Kidney (tissue), 14 donors: ENCODE results near the gene ARHGAP22. TPM values are rescaled to one million over a fixed set of nuclear protein-coding genes. Genes with fewer than 3 reads are reported as not detected.

Experiments
- DNase-seq, 5 donors: peaks; one replicate each; pipeline ENCODE4 v3.0.0-alpha.2; 2013 to 2020
- FAIRE-seq: peaks from 2 replicates; lab custom pipeline; 2012; peaks lifted over from hg19 to GRCh38; lab: Jason Lieb, UNC
- H3K27ac ChIP-seq, 2 donors: one replicate each; pipeline ENCODE4 v1.7.0; 2013; ENCODE audit warnings: low read depth in 2 of 2, low read length in 2 of 2, inconsistent platforms in 1 of 2
- H3K27me3 ChIP-seq: one replicate; pipeline ENCODE4 v1.7.1; 2013; ENCODE audit warnings: low read length, inconsistent platforms; ENCODE audit not compliant: control insufficient read depth, insufficient read depth
- H3K36me3 ChIP-seq, 3 donors: one replicate each; pipeline versions ENCODE4 v1.7.0 to v1.7.1; 2013; ENCODE audit warnings: low read length in 3 of 3, control low read depth in 1 of 3, inconsistent platforms in 1 of 3; ENCODE audit not compliant: insufficient read depth in 3 of 3, control insufficient read depth in 2 of 3
- H3K4me1 ChIP-seq, 3 donors: one replicate each; pipeline versions ENCODE4 v1.7.0 to v1.7.1; 2013; ENCODE audit warnings: low read length in 3 of 3, inconsistent platforms in 1 of 3, low read depth in 1 of 3; ENCODE audit not compliant: control insufficient read depth in 2 of 3, insufficient read depth in 2 of 3
- H3K4me3 ChIP-seq, 3 donors: one replicate each; pipeline versions ENCODE4 v1.7.0 to v1.8.1; 2013; ENCODE audit warnings: low read length in 3 of 3, control low read depth in 1 of 3, inconsistent platforms in 1 of 3
- H3K9ac ChIP-seq, 3 donors: one replicate each; pipeline versions ENCODE4 v1.7.0 to v1.7.1; 2013; ENCODE audit warnings: low read length in 3 of 3, control low read depth in 1 of 3, inconsistent platforms in 1 of 3
- H3K9me3 ChIP-seq, 3 donors: one replicate each; pipeline versions ENCODE4 v1.7.0 to v1.7.1; 2013; ENCODE audit warnings: low read length in 3 of 3, control low read depth in 1 of 3, inconsistent platforms in 1 of 3; ENCODE audit not compliant: control insufficient read depth in 2 of 3, insufficient read depth in 1 of 3
- CTCF ChIP-seq: IDR thresholded peaks from 3 replicates; pipeline ENCODE4 v1.5.1; 2012; ENCODE audit warnings: mild to moderate bottlenecking, moderate library complexity, borderline replicate concordance; ENCODE audit not compliant: insufficient read depth; ENCODE audit errors: extremely low read depth
- intact Hi-C: fragments of 100-400 bp; cut with DNase I; formaldehyde crosslinking; loops from one replicate; pipeline ENCODE4 v1.11.1; 2022
- polyA plus RNA-seq: library from polyadenylated mRNA; stranded (reverse); fragments of 350-450 nt; fragmentation: Illumina TruSeq; extraction: RNeasy Lipid Tissue Mini Kit (QIAGEN cat#74804); gene quantifications from one replicate; pipeline ENCODE4 v1.2.3, GENCODE V29; 2014; ENCODE audit warnings: low read depth, low replicate concordance; ENCODE audit not compliant: insufficient read depth
- total RNA-seq: library from RNA; stranded (reverse); fragmentation: NEBNext Ultra II Directional; extraction: Animal tissue kit (Norgen Biotek cat#: 25700); gene quantifications from one replicate; pipeline ENCODE4 v1.2.1, GENCODE V29; 2021
- donor health status: control.
- donor health status: control.
- donor health status: control.
- donor health status: control.
- donor health status: control.
- donor health status: DM: yes; HTN: yes; CAD: no.
- donor health status: Normal renal cell carcinoma (clear cell type).

The ARHGAP22 gene
- total and polyA plus RNA-seq, 2 donors from 2014 or later, result 0.62 to 6.6 TPM

GRCh38 chr10:48574817-48575380 is 30.0 kb downstream of the ARHGAP22 start:
- DNase-seq, result no peak
- H3K9me3 ChIP-seq, result no peaks in the 10 kb centered on the region
- FAIRE-seq, result no peak
- intact Hi-C loops, result no loop called here
- no peak overlapping the region for H3K9ac ChIP-seq
- H3K27me3 ChIP-seq, result no peaks in the 10 kb centered on the region
- no peak for TF ChIP-seq CTCF
- H3K4me3 ChIP-seq, result no peak overlapping the region
- H3K27ac ChIP-seq, result no peak overlapping the region
- H3K36me3 ChIP-seq, result no peaks in the 10 kb centered on the region
- no peaks in the 10 kb centered on the region for H3K4me1 ChIP-seq

GRCh38 chr10:48574322-48574796 is 30.5 kb downstream of the ARHGAP22 start:
- Histone ChIP-seq H3K27ac (no peak overlapping the region), H3K4me1 (no peaks in the 10 kb centered on the region), H3K9ac (no peak overlapping the region), H3K9me3 (no peaks in the 10 kb centered on the region), H3K4me3 (no peak overlapping the region), H3K36me3 (no peaks in the 10 kb centered on the region), H3K27me3 (no peaks in the 10 kb centered on the region)
- intact Hi-C loops, result no loop called here
- no peak for TF ChIP-seq CTCF
- FAIRE-seq (no peak), DNase-seq (no peak)

GRCh38 chr10:48573045-48573444 is 31.8 kb downstream of the ARHGAP22 start:
- H3K27me3 ChIP-seq, result no peaks in the 10 kb centered on the region
- no peaks in the 10 kb centered on the region for H3K36me3 ChIP-seq
- no peaks in the 10 kb centered on the region for H3K4me1 ChIP-seq
- H3K9me3 ChIP-seq, result no peaks in the 10 kb centered on the region
- H3K4me3 ChIP-seq, result no peak overlapping the region
- no peak for TF ChIP-seq CTCF
- DNase-seq (no peak), FAIRE-seq (no peak)
- intact Hi-C loops, result no loop called here
- H3K9ac ChIP-seq, result no peak overlapping the region
- no peak overlapping the region for H3K27ac ChIP-seq

GRCh38 chr10:48572414-48572813 is 32.5 kb downstream of the ARHGAP22 start:
- Histone ChIP-seq H3K9ac (no peak overlapping the region), H3K27me3 (no peaks in the 10 kb centered on the region), H3K4me3 (no peak overlapping the region), H3K9me3 (no peaks in the 10 kb centered on the region), H3K4me1 (no peaks in the 10 kb centered on the region), H3K27ac (no peak overlapping the region), H3K36me3 (no peaks in the 10 kb centered on the region)
- no peak for DNase-seq
- intact Hi-C loops, result no loop called here
- FAIRE-seq, result no peak
- TF ChIP-seq CTCF, result no peak
